ENCODE measurements around the gene HOMER2.
A peak's percentile ranks its signal among the peaks of the same experiment; 100 is the strongest.

Gene HOMER2

GRCh38 chr15:82808634-82809041 lies 143.9 kb downstream of the HOMER2 start:
- H3K4me3 ChIP-seq (ENCODE audit: low read length in 2 of 2), result peak overlapping the region; percentile 89 to 95
- H3K9ac ChIP-seq (ENCODE audit: low read depth in 1 of 2, low read length in 2 of 2), result peak overlapping the region in 1 of 2 donors; percentile 66
- H3K36me3 ChIP-seq (ENCODE audit: control insufficient read depth in 2 of 2, insufficient read depth in 2 of 2, low read length in 2 of 2), result peaks cover 0 to under 1% of the 10 kb centered on the region in 2 donors
- no peaks in the 10 kb centered on the region for H3K9me3 ChIP-seq (ENCODE audit: control insufficient read depth in 2 of 2, low read length in 2 of 2)
- H3K4me1 ChIP-seq (ENCODE audit: control insufficient read depth in 2 of 2, insufficient read depth in 2 of 2, low read length in 2 of 2), result peaks cover 13 to 15% of the 10 kb centered on the region in 2 donors
- no peaks in the 10 kb centered on the region for H3K27me3 ChIP-seq (ENCODE audit: control insufficient read depth in 2 of 2, insufficient read depth in 2 of 2, low read length in 2 of 2)
- H3K27ac ChIP-seq (ENCODE audit: low read depth in 2 of 2, low read length in 2 of 2), result peak overlapping the region; percentile 79 to 99

- H3K27ac ChIP-seq (ENCODE audit: low read depth in 2 of 2, low read length in 2 of 2), result peak overlapping the region in 1 of 2 donors; percentile 79
- no peak overlapping the region for H3K4me3 ChIP-seq (ENCODE audit: low read length in 2 of 2)
- no peaks in the 10 kb centered on the region for H3K27me3 ChIP-seq (ENCODE audit: control insufficient read depth in 2 of 2, insufficient read depth in 2 of 2, low read length in 2 of 2)
- H3K9me3 ChIP-seq (ENCODE audit: control insufficient read depth in 2 of 2, low read length in 2 of 2), result no peaks in the 10 kb centered on the region
- H3K4me1 ChIP-seq (ENCODE audit: control insufficient read depth in 2 of 2, insufficient read depth in 2 of 2, low read length in 2 of 2), result peaks cover 13 to 15% of the 10 kb centered on the region in 2 donors
- H3K9ac ChIP-seq (ENCODE audit: low read depth in 1 of 2, low read length in 2 of 2), result peak overlapping the region in 1 of 2 donors; percentile 66
- no peaks in the 10 kb centered on the region for H3K36me3 ChIP-seq (ENCODE audit: control insufficient read depth in 2 of 2, insufficient read depth in 2 of 2, low read length in 2 of 2)
Measured at GRCh38 chr15:82807920-82808633, 144.4 kb downstream of the HOMER2 start.

- H3K9ac ChIP-seq (ENCODE audit: low read depth in 1 of 2, low read length in 2 of 2), result no peak within 1 kb of the TSS
- H3K27me3 ChIP-seq (ENCODE audit: control insufficient read depth in 2 of 2, insufficient read depth in 2 of 2, low read length in 2 of 2), result peaks cover 0 to 4% of the 10 kb centered on the region in 2 donors
- H3K9me3 ChIP-seq (ENCODE audit: control insufficient read depth in 2 of 2, low read length in 2 of 2), result no peaks in the 10 kb centered on the region
- peaks cover 4 to 10% of the 10 kb centered on the region in 2 donors for H3K4me1 ChIP-seq (ENCODE audit: control insufficient read depth in 2 of 2, insufficient read depth in 2 of 2, low read length in 2 of 2)
- H3K36me3 ChIP-seq (ENCODE audit: control insufficient read depth in 2 of 2, insufficient read depth in 2 of 2, low read length in 2 of 2), result no peaks in the 10 kb centered on the region
- H3K27ac ChIP-seq (ENCODE audit: low read depth in 2 of 2, low read length in 2 of 2), result no peak within 1 kb of the TSS
- H3K4me3 ChIP-seq (ENCODE audit: low read length in 2 of 2), result no peak within 1 kb of the TSS
Measured at GRCh38 chr15:82805994-82806406, 146.5 kb downstream of the HOMER2 start, which contains the start of gene FSD2. TSS of gene FSD2 (minus strand) at chr15:82806069. CDS start at chr15:82787390, 18,679 bp downstream.

GRCh38 chr15:82804575-82804949 lies 148.0 kb downstream of the HOMER2 start:
- Histone ChIP-seq H3K36me3 (ENCODE audit: control insufficient read depth in 2 of 2, insufficient read depth in 2 of 2, low read length in 2 of 2) (no peaks in the 10 kb centered on the region), H3K27me3 (ENCODE audit: control insufficient read depth in 2 of 2, insufficient read depth in 2 of 2, low read length in 2 of 2) (peaks cover 0 to 4% of the 10 kb centered on the region in 2 donors), H3K27ac (ENCODE audit: low read depth in 2 of 2, low read length in 2 of 2) (no peak overlapping the region), H3K4me1 (ENCODE audit: control insufficient read depth in 2 of 2, insufficient read depth in 2 of 2, low read length in 2 of 2) (peaks cover 4 to 7% of the 10 kb centered on the region in 2 donors), H3K9me3 (ENCODE audit: control insufficient read depth in 2 of 2, low read length in 2 of 2) (no peaks in the 10 kb centered on the region), H3K4me3 (ENCODE audit: low read length in 2 of 2) (no peak overlapping the region), H3K9ac (ENCODE audit: low read depth in 1 of 2, low read length in 2 of 2) (no peak overlapping the region)

- Histone ChIP-seq H3K9ac (ENCODE audit: low read depth in 1 of 2, low read length in 2 of 2) (no peak overlapping the region), H3K9me3 (ENCODE audit: control insufficient read depth in 2 of 2, low read length in 2 of 2) (no peaks in the 10 kb centered on the region), H3K4me1 (ENCODE audit: control insufficient read depth in 2 of 2, insufficient read depth in 2 of 2, low read length in 2 of 2) (peaks cover 4 to 5% of the 10 kb centered on the region in 2 donors), H3K27ac (ENCODE audit: low read depth in 2 of 2, low read length in 2 of 2) (no peak overlapping the region), H3K27me3 (ENCODE audit: control insufficient read depth in 2 of 2, insufficient read depth in 2 of 2, low read length in 2 of 2) (peaks cover 0 to 4% of the 10 kb centered on the region in 2 donors), H3K4me3 (ENCODE audit: low read length in 2 of 2) (no peak overlapping the region), H3K36me3 (ENCODE audit: control insufficient read depth in 2 of 2, insufficient read depth in 2 of 2, low read length in 2 of 2) (no peaks in the 10 kb centered on the region)
Measured at GRCh38 chr15:82803793-82804574, 148.5 kb downstream of the HOMER2 start.

GRCh38 chr15:82802497-82802896 lies 150.0 kb downstream of the HOMER2 start:
- H3K9me3 ChIP-seq (ENCODE audit: control insufficient read depth in 2 of 2, low read length in 2 of 2), result no peaks in the 10 kb centered on the region
- no peak overlapping the region for H3K4me3 ChIP-seq (ENCODE audit: low read length in 2 of 2)
- no peaks in the 10 kb centered on the region for H3K4me1 ChIP-seq (ENCODE audit: control insufficient read depth in 2 of 2, insufficient read depth in 2 of 2, low read length in 2 of 2)
- no peak overlapping the region for H3K27ac ChIP-seq (ENCODE audit: low read depth in 2 of 2, low read length in 2 of 2)
- peaks cover 0 to 4% of the 10 kb centered on the region in 2 donors for H3K27me3 ChIP-seq (ENCODE audit: control insufficient read depth in 2 of 2, insufficient read depth in 2 of 2, low read length in 2 of 2)
- no peak overlapping the region for H3K9ac ChIP-seq (ENCODE audit: low read depth in 1 of 2, low read length in 2 of 2)
- no peaks in the 10 kb centered on the region for H3K36me3 ChIP-seq (ENCODE audit: control insufficient read depth in 2 of 2, insufficient read depth in 2 of 2, low read length in 2 of 2)

- Histone ChIP-seq H3K27me3 (ENCODE audit: control insufficient read depth in 2 of 2, insufficient read depth in 2 of 2, low read length in 2 of 2) (peaks cover 0 to 4% of the 10 kb centered on the region in 2 donors), H3K9ac (ENCODE audit: low read depth in 1 of 2, low read length in 2 of 2) (no peak overlapping the region), H3K36me3 (ENCODE audit: control insufficient read depth in 2 of 2, insufficient read depth in 2 of 2, low read length in 2 of 2) (no peaks in the 10 kb centered on the region), H3K9me3 (ENCODE audit: control insufficient read depth in 2 of 2, low read length in 2 of 2) (no peaks in the 10 kb centered on the region), H3K4me3 (ENCODE audit: low read length in 2 of 2) (no peak overlapping the region), H3K27ac (ENCODE audit: low read depth in 2 of 2, low read length in 2 of 2) (no peak overlapping the region), H3K4me1 (ENCODE audit: control insufficient read depth in 2 of 2, insufficient read depth in 2 of 2, low read length in 2 of 2) (no peaks in the 10 kb centered on the region)
Measured at GRCh38 chr15:82799183-82799841, 153.2 kb downstream of the HOMER2 start.
